Raji (cell line): ENCODE data around the gene ERF.

ENCODE experiments used
- POLR2A ChIP-seq: IDR thresholded peaks from 2 replicates; pipeline ENCODE4 v1.6.1; 2011; ENCODE audit warnings: low read depth, low read length, control low read depth; ENCODE audit not compliant: insufficient read depth

Gene ERF

DNA sequence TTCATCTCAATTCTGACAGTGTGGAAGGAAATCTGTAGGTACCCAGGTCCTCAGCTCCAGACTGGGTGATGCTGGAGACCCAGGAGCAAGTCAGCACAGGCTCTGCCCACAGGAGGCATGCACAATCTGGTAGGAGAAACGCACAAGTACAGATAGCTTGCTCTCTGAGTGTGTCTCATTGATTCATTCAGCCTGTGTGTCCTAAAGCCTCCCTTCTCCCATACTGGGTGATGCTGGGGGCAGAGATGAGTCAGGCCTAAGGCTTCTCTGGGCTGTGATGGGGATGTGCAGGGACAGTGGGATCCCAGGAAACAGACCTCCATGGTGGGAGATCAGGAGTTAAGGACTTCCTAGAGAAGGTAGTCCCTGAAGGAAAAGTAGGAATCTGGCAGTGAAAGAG, 28.0 kb downstream of the ERF start:
- TF ChIP-seq POLR2A: no peak

DNA sequence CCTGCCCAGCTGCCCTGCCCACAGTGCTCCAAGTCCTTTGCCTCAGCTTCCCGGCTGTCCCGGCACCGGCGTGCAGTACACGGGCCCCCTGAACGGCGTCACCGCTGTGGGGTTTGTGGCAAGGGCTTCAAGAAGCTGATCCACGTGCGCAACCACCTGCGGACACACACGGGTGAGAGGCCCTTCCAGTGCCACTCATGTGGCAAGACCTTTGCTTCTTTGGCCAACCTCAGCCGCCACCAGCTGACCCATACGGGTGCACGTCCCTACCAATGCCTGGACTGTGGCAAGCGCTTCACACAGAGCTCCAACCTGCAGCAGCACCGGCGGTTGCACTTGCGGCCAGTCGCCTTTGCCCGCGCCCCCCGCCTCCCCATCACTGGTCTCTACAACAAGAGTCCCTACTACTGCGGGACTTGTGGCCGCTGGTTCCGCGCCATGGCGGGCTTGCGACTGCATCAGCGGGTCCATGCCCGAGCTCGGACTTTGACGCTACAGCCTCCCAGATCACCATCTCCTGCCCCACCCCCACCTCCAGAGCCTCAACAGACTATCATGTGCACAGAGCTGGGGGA, 29.1 kb downstream of the ERF start:
- TF ChIP-seq POLR2A: no peak

DNA sequence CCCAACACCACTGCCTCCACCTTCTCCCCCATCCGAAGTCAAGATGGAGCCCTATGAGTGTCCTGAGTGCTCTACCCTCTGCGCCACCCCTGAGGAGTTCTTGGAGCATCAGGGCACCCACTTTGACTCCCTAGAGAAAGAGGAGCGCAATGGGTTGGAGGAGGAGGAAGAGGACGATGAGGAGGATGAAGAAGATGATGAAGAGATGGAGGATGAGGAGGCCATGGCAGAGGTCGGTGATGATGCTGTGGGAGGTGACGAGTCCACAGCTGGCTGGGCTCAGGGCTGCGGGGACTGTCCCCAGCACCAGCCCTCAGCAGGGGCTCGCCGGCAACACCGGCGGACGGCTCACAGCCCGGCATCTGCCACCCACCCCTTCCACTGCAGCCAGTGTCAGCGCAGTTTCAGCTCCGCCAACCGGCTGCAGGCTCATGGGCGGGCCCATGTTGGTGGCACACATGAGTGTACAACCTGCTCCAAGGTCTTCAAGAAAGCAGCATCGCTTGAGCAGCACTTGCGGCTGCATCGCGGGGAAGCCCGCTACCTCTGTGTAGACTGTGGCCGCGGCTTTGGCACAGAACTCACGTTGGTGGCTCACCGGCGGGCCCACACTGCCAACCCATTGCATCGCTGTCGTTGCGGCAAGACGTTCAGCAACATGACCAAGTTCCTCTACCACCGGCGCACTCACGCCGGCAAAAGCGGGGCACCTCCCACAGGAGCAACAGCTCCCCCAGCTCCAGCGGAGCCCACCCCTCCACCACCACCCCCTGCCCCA, 29.8 kb downstream of the ERF start:
- no peak for TF ChIP-seq POLR2A

DNA sequence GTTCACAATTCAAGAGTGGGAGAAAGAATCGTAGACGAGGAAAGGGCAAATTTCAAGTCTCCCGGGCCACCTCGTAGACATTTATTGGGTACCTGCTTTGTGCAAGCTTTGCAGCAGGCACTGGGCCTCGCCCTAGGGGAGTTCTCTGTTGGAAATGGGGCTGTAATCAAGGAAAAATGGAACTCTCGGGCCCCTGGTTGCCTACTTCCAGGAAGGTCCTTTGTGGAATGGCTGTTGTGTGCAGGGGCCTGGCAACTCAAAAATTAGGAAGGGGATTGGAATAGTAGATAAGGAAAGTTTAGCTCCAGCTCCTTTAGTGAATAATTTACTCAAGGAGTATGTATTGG, 34.2 kb downstream of the ERF start:
- TF ChIP-seq POLR2A: no peak

DNA sequence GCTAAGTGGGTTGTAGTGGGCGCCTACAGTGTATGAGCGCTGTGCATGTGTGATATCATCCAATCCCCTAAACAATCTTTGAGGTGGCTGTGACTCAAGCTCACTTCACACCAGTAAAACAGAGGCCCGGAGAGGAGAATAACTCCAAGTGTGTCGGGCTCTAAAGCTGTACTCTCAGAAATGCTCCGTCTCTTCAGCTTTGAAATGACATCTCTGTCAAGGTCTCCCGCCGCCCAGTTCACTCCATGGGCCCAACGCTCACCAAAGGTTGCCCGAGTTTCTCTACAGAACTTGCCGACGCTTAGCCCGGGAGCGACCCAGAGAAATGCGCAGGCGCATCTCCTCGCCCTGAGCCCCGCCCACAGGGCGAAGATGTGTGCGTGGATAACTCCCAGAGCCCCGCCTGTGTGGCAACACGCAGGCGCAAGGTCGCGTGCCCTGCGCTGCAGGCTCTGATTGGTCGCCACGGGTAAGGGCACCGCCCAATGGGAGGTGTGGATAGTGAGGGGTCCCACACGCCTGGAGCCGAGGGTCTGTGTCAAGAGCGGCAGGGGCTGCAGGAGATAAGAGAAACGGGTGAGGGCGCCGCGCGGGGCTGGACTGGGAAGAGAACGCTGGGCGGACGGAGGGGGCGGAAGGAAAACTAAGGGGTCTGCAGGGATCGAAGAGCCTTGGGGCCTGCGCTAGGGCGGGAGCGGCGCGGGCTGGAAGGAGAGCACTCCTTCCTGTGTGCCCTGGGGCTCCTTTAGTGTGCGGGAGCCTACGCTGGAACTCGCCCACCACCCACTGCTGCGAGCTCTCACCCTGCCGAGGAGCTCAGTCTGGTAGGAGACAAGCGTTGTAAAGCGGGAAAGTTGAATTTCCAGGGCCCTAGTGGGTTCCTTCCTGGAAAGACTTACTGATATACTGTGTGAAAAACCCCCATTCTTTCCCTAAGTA, 34.8 kb downstream of the ERF start, which contains the start of gene ZNF526:
ZNF526 (plus strand) TSS at position 501 of the 939 bp plus-strand sequence. CDS start 4,092 bp downstream, outside the sequence.
- peak; percentile 92 for TF ChIP-seq POLR2A

DNA sequence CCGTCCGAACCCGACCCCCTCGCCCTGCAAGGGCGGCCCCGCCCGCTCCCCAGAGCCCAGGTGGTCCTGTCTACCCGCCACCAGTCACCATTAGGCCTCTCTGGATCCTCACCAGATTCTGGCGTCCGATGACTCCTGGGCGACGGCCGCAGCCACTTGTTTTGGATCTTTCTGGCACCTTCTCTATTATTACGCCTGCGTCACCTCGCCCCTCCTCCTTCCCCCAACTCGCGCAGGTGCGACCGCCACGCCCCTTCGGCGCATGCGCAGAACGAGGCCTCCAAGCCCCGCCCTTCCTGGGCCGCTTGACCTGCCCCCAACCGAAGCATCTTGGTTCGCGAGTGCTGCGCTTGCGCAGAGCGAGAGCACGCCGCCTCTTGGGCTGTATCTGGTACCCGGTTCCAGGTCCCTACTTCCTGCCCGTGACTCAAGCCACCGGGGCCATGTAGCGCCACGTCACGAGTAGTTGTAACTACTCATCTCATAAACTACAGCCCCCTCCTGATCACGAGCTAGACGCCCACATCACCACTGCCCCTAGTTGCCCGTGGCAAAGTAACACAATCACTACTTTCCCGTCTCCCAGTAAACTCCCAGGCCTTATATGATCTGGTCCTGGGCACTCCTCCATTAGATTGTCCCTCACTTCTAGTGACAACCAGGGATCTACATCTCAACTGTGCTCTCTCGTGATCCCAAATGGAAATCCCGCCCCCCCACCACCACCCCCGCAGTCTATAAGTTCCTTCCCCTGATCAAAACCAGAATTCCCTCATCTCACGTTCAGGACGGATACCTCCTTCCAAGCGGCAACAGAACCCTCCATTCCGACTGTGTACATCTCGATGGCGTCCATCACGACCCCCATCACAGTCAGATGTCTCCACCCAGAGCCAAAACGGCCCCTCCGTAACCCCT, 37.1 kb downstream of the ERF start, which contains the start of gene DEDD2:
DEDD2 (minus strand) TSS at position 158 of the 918 bp plus-strand sequence. CDS start 670 bp downstream, outside the sequence.
- TF ChIP-seq POLR2A: peak; percentile 92

DNA sequence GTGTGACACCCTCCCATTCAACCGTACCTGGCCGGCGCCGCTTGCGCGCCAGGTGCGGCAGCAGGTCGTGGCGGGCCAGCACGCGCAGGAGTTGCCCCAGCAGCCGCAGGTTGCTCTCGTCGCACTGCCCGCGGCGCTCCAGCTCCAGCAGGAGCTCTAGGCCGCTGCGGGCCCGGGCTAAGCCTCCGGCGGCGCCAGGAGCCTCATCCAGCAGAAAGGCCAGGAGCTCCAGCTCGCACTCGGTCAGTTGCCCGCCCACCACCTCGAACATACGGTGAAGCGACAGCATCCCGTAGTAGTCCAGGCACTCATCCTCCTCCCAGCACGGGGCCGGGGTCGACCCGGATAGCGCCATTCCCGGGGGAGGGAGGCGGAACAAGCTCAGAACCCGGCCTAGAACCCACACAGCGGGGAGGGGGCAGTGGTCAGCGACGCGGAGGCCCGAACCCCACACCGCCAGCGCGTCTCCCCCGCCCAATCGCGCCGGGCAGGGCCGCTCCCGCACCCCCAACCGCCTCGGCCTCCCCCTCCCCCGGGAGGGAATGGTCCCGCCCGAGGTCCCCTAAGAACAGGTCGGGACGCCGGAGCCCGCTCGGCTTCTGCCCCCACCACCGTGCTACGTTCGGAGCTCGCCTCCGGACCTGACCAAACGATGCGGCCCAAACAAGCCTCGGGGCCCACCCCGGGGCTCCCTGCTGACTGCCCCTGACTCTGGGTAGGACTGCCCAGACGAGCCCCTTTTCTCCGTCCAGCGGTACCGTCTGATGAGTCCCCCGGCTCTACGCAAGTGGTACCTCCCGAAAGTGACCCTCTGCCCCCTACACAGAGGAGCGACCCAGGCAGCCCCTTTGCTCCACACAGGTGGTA, 38.0 kb downstream of the ERF start:
- TF ChIP-seq POLR2A: no peak

DNA sequence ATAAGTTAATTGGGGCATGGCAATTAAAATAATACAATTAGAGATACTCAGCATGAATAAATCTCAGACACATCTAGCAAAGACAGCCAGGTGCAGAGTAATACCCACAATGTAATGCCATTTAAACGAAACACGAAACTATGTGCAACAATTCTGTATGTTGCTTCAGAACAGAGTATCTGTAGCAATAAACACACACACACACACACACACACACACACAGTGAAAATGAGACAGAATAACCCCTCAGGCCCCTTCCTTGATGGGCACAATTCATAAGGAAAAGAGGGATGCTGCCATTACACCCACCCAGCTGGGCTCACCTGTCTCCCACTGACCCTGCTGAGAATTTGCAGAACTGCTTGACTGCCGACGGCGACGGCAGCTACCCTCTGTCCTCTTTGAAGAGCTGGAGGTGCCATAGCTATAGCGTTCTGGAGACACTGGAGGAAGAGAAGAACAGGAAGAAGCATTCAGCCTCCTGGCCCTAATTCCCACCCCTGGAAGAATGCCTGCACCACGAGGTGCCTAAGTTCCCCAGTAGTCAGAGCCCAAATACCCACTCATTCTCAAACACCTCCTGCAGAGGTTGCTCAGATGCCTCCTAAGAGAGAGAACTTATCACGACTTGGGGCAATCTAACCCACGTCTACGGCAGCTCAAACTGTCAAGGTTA, 40.0 kb downstream of the ERF start:
- no peak for TF ChIP-seq POLR2A

DNA sequence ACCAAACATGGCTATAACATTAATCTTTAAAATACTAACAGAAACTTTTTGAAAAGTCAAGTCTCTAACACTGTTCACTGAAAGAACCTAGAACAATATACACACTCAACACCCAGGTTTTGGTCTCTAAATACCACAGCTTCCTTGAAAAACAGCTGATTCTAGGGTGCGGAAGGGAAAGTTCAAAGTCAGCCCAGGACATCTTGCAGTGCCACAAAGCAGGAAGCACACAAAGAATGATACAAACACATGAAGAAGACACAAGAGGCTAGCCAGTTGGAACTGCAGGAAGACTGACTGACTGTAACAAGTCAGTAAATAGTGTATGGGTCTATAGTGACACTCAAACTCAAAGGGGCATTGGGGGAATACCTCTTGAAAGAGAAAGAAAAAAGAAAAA, 42.0 kb downstream of the ERF start:
- TF ChIP-seq POLR2A: no peak

DNA sequence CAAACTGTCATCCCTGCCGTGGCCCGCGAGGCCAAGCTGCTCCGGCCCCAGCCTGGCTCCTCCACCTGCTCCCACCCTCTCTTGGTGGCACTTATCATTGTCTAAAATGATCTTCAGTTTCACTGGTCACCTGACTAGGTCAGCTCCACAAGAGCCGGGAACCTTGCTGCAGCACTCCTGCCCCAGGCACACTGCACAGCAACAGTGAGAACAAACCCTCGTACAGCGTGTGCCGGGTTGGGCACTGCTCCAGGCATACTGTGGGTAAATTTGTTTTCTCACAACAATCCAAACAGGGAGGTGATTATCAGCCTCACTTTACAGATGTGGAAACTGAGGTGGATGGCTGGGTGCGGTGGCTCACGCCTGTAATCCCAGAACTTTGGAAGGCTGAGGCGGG, 46.3 kb downstream of the ERF start:
- TF ChIP-seq POLR2A: no peak

DNA sequence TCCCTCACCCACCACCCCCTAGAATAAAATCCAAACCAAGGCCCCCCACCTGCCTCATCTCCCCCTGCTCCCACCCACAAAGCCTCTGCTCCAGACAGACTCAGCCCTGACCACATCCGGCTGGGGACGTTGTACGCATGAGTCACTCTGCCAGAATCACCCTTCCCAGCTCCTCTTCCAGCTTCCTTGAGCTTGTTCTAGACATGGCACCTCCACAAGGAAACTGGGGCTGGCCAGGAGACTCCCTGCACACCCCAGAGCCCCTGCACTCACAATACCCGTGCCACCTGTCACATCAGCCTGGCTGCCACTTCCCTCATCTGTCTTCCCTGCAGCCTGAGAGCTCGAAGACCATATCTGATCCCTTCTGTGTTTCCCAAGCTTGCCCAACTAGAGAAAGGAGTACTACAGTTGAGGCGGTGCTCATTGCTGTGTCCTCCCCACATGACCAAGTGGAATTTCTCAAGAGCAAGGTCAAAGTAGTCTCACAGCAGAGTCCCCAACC, 47.1 kb downstream of the ERF start:
- TF ChIP-seq POLR2A: no peak

DNA sequence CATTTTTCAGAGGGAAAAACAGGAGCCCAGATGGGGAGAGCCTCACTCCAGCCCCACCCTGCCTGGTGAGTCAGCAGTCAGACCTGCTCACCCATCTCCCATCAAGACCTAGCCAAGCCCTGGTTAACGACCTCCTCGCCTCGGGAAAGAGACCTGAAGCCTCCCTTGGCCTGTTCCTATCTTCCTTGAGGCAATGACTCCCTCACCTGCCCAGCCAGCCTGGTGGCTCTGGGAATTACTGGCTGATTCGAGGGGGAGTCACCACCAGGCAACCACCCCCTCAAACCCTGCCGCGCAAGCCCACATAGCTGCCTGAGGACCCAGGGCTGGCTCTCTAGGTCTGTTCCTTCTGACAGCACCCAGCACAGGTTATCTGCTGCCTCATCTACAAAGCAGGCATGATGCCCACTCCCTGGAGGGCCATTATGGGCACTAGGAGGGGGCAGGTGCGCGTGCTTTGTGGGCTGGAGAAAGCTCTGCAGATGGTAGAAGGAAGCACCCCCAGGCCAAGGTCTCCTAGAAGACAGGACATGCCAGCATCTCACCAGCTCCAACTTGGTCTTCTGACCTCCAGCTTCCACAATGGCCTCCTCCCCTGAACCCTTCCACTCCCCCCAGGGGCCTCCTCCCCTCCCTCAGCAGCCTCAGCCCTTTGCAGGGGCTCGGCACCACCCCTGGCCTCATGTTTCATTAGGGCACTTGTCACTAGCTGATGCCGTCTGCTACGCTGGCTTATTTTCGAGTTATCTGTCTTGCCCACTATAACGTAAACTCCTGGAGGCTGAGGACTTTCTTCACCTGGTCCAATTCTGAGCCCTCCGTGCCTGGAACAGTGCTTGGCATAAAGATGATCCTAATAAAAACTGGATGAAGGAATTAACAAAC, 47.8 kb downstream of the ERF start:
- no peak for TF ChIP-seq POLR2A
